Colonic mucosa (tissue), 4 donors: ENCODE data around the gene KCNK6. TPM values are rescaled to one million over a fixed set of nuclear protein-coding genes. Genes with fewer than 3 reads are reported as not detected.

Experiments used
- DNase-seq: peaks from one replicate; pipeline ENCODE4 v3.0.0-alpha.2; 2020
- H3K27ac ChIP-seq: fragments of 200-600 bp; one replicate; pipeline ENCODE4 v1.8.0; 2021
- H3K27me3 ChIP-seq: fragments of 200-600 bp; one replicate; pipeline ENCODE4 v1.8.0; 2021
- H3K36me3 ChIP-seq: fragments of 200-600 bp; one replicate; pipeline ENCODE4 v1.8.0; 2021
- H3K4me1 ChIP-seq: fragments of 200-600 bp; one replicate; pipeline ENCODE4 v1.8.0; 2021; ENCODE audit warnings: mild to moderate bottlenecking
- H3K4me3 ChIP-seq: fragments of 200-600 bp; one replicate; pipeline ENCODE4 v1.8.0; 2021
- H3K9ac ChIP-seq, 2 donors: one replicate each; pipeline ENCODE4 v1.7.0; 2013; ENCODE audit warnings: control low read depth in 2 of 2, low read depth in 2 of 2, low read length in 2 of 2
- H3K9me3 ChIP-seq: fragments of 200-600 bp; one replicate; pipeline ENCODE4 v1.8.0; 2021
- CTCF ChIP-seq: fragments of 200-600 bp; IDR thresholded peaks from one replicate; pipeline ENCODE4 v1.8.0; 2022; ENCODE audit warnings: antibody characterized with exemption, mild to moderate bottlenecking
- intact Hi-C: fragments of 100-400 bp; cut with DNase I; formaldehyde crosslinking; loops from one replicate; pipeline ENCODE4 v1.14.1; 2022
- total RNA-seq, 2 donors: library from RNA; stranded (reverse); fragmentation: NEBNext Ultra II Directional in 1 of 2; extraction: Animal tissue kit (Norgen Biotek cat#: 25700) in 1 of 2; gene quantifications; one replicate each; pipeline ENCODE4 v1.2.1, GENCODE V29; 2021
- donor health status: healthy.
- donor health status: DM: no; HTN: no; CAD: no.
- donor health status: DM: no; HTN: no; CAD: no.

Gene KCNK6
- total RNA-seq, 2 donors from 2014 or later: 19.8 to 23.4 TPM

DNA sequence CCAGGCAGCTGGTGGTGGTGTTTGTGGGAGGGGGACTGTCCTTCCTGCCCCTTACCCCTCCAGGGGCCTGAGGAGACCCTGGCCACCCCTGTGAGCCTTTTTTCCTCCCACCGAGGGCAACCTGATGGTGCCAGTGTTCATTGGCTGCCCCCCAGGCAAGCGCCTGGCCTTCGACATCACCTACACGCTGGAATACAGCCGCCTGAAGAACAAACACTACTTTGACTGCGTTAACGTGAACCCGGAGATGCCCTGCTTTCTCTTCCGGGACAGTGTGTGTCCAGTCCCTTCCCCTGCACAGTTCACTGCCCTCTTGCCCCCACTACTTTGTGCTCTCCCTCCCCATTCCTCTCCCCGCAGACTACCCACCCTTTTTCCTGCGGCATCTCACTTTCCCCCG, 47.4 kb downstream of the KCNK6 start:
- intact Hi-C loops: no loop called here
- Histone ChIP-seq H3K27ac (no peak overlapping the region), H3K27me3 (no peaks in the 10 kb centered on the region)

DNA sequence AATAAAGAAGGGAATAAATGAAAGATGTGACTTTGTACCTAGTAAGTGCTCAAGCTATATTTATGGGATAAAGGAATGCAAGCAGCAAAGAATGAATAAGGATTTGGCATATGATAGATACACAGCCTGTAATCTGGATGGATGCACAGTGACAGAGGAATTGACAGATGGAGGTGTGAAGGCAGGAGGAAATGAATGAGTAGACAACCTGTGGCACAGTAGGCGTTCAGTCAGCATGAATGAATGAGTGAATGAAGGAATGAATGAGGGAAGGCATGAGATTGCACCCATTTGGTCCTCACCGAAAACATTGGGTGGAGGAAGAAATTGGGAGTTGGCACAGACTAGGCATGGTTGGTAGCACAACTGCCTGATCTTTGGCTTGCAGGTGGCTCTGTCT, 49.9 kb downstream of the KCNK6 start:
- no peak for DNase-seq
- H3K4me3 ChIP-seq: no peak overlapping the region
- intact Hi-C loops: no loop called here
- no peak overlapping the region for H3K27ac ChIP-seq
- no peak for TF ChIP-seq CTCF
- no peaks in the 10 kb centered on the region for H3K36me3 ChIP-seq
- H3K9ac ChIP-seq: no peak overlapping the region
- no peaks in the 10 kb centered on the region for H3K9me3 ChIP-seq
- no peaks in the 10 kb centered on the region for H3K4me1 ChIP-seq
- H3K27me3 ChIP-seq: no peaks in the 10 kb centered on the region

More for the DNA sequence above, 47.4 kb downstream of the KCNK6 start:
- Histone ChIP-seq H3K9ac (no peak overlapping the region), H3K4me3 (no peak overlapping the region), H3K4me1 (peaks cover 2% of the 10 kb centered on the region), H3K9me3 (no peaks in the 10 kb centered on the region), H3K36me3 (no peaks in the 10 kb centered on the region)
- DNase-seq: no peak
- no peak for TF ChIP-seq CTCF

DNA sequence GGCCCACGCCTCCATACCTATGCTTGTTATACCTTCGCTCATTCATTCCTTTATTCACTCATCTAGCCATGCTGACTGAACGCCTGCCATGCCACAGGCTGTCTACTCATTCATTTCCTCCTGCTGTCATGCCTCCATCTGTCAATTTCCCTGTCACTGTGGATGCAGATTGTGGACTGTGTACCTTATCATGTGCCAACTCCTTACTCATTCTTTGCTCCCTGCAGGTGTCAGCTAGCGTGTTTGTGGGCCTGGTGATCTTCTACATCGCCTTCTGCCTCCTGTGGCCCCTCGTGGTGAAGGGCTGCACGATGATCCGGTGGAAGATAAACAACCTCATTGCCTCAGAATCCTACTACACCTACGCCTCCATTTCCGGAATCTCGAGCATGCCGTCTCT, 50.7 kb downstream of the KCNK6 start:
- no peak for TF ChIP-seq CTCF
- H3K4me3 ChIP-seq: no peak overlapping the region
- H3K9me3 ChIP-seq: no peaks in the 10 kb centered on the region
- intact Hi-C loops: loop anchor here (5.0 kb wide), 1 partner anchor 33 kb away; the partner anchor contains the start of gene CATSPERG
- no peaks in the 10 kb centered on the region for H3K27me3 ChIP-seq
- H3K27ac ChIP-seq: no peak overlapping the region
- H3K9ac ChIP-seq: no peak overlapping the region
- no peaks in the 10 kb centered on the region for H3K36me3 ChIP-seq
- no peak for DNase-seq
- no peaks in the 10 kb centered on the region for H3K4me1 ChIP-seq

DNA sequence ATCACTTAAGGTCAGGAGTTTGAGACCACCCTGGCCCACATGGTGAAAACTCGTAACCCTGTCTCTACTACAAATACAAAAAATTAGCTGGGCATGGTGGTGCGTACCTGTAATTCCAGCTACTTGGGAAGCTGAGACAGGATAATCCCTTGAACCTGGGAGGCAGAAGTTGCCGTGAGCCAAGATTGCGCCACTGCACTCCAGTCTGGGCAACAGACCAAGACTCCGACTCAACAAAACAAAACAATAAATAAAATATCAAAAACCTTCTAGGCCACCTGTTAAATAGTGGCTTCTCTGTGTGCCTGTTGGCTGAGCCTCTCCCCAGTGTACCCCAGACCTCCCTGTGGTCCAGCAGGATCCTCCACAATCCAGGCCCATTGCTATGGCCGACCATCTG, 51.4 kb downstream of the KCNK6 start:
- H3K9me3 ChIP-seq: no peaks in the 10 kb centered on the region
- no peaks in the 10 kb centered on the region for H3K36me3 ChIP-seq
- no peak for TF ChIP-seq CTCF
- DNase-seq: no peak
- H3K27me3 ChIP-seq: no peaks in the 10 kb centered on the region
- H3K9ac ChIP-seq: no peak overlapping the region
- intact Hi-C loops: loop anchor here (5.0 kb wide), 1 partner anchor 34 kb away; the partner anchor contains the start of gene CATSPERG
- H3K27ac ChIP-seq: no peak overlapping the region
- no peak overlapping the region for H3K4me3 ChIP-seq
- H3K4me1 ChIP-seq: peaks cover 5% of the 10 kb centered on the region

GRCh38 chr19:38373907-38374331, 54.3 kb downstream of the KCNK6 start:
- DNase-seq: no peak
- intact Hi-C loops: loop anchor here (5.0 kb wide), 1 partner anchor 37 kb away; the partner anchor contains the start of gene CATSPERG
- Histone ChIP-seq H3K4me1 (peaks cover 5% of the 10 kb centered on the region), H3K4me3 (peak overlapping the region; percentile 61), H3K36me3 (no peaks in the 10 kb centered on the region), H3K27me3 (no peaks in the 10 kb centered on the region), H3K9me3 (no peaks in the 10 kb centered on the region), H3K27ac (peak overlapping the region; percentile 68), H3K9ac (peak overlapping the region; percentile 40 to 87)
- no peak for TF ChIP-seq CTCF
